GM23338 (cell line): ENCODE data around the gene ST6GALNAC1. TPM values are rescaled to one million over a fixed set of nuclear protein-coding genes. Genes with fewer than 3 reads are reported as not detected.

Source experiments
- ATAC-seq: fragments of 200-7000 bp; cut with Tn5 transposase; 3 replicates; pipeline ENCODE4 v1.9.1; 2020
- DNase-seq: peaks from one replicate; pipeline ENCODE4 v3.0.0-alpha.2; 2015; ENCODE audit warnings: low spot score
- H2AFZ ChIP-seq: fragments of 200-600 bp; sonication (generic); 2 replicates; pipeline ENCODE4 v1.8.0; 2016; ENCODE audit warnings: antibody characterized with exemption, mild to moderate bottlenecking, moderate library complexity
- H3F3A ChIP-seq: fragments of 200-600 bp; sonication (generic); replicated peaks from 2 replicates; pipeline ENCODE4 v1.8.0; 2017; ENCODE audit warnings: antibody characterized with exemption, mixed run types, low read depth
- H3K27ac ChIP-seq: fragments of 200-600 bp; sonication (generic); 2 replicates; pipeline ENCODE4 v1.6.1; 2016; ENCODE audit warnings: low read depth
- H3K27me3 ChIP-seq: fragments of 200-600 bp; sonication (generic); 2 replicates; pipeline ENCODE4 v1.8.0; 2016; ENCODE audit warnings: mild to moderate bottlenecking, mixed run types, moderate library complexity; ENCODE audit not compliant: insufficient read depth
- H3K36me3 ChIP-seq: fragments of 200-600 bp; sonication (generic); 2 replicates; pipeline ENCODE4 v1.8.0; 2016; ENCODE audit warnings: mild to moderate bottlenecking; ENCODE audit not compliant: insufficient read depth
- H3K4me1 ChIP-seq: fragments of 200-600 bp; sonication (generic); 2 replicates; pipeline ENCODE4 v1.8.0; 2016; ENCODE audit warnings: mild to moderate bottlenecking, moderate library complexity; ENCODE audit not compliant: insufficient read depth
- H3K4me2 ChIP-seq: fragments of 200-600 bp; sonication (generic); 2 replicates; pipeline ENCODE4 v1.7.1; 2017; ENCODE audit warnings: mixed run types
- H3K4me3 ChIP-seq: fragments of 200-600 bp; sonication (generic); 2 replicates; pipeline ENCODE4 v1.6.1; 2016; ENCODE audit warnings: mixed run types
- H3K79me2 ChIP-seq: fragments of 200-600 bp; sonication (generic); replicated peaks from 2 replicates; pipeline ENCODE4 v1.8.0; 2017; ENCODE audit warnings: mild to moderate bottlenecking; ENCODE audit not compliant: insufficient read depth
- H3K9me2 ChIP-seq: fragments of 200-600 bp; sonication (generic); 2 replicates; pipeline ENCODE4 v1.8.0; 2017; ENCODE audit not compliant: insufficient read depth
- H4K20me1 ChIP-seq: fragments of 200-600 bp; sonication (generic); replicated peaks from 2 replicates; pipeline ENCODE4 v1.8.0; 2017; ENCODE audit warnings: mild to moderate bottlenecking; ENCODE audit not compliant: insufficient read depth
- H3K27ac Mint-ChIP-seq: 2 replicates; pipeline ENCODE4 v1.8.0; 2020; ENCODE audit warnings: inconsistent platforms, mild to moderate bottlenecking, moderate library complexity, mixed read lengths
- H3K27me3 Mint-ChIP-seq: 3 replicates; pipeline ENCODE4 v1.8.0; 2022; ENCODE audit warnings: low read depth, mild to moderate bottlenecking, moderate library complexity, mixed read lengths, inconsistent platforms; ENCODE audit not compliant: insufficient read depth, poor library complexity
- H3K36me3 Mint-ChIP-seq: 3 replicates; pipeline ENCODE4 v1.8.0; 2021; ENCODE audit warnings: low read depth, mild to moderate bottlenecking, inconsistent platforms, moderate library complexity, mixed read lengths
- H3K4me1 Mint-ChIP-seq: 3 replicates; pipeline ENCODE4 v1.8.0; 2020; ENCODE audit warnings: mild to moderate bottlenecking, inconsistent platforms, mixed read lengths
- H3K4me3 Mint-ChIP-seq: 3 replicates; pipeline ENCODE4 v1.8.0; 2021; ENCODE audit warnings: moderate library complexity, mild to moderate bottlenecking, inconsistent platforms, mixed read lengths
- H3K9me3 Mint-ChIP-seq: 3 replicates; pipeline ENCODE4 v1.8.0; 2020; ENCODE audit warnings: moderate library complexity, mild to moderate bottlenecking, inconsistent platforms, mixed read lengths
- NANOG ChIP-seq: IDR thresholded peaks from 2 replicates; pipeline ENCODE4 v1.6.1; 2016; ENCODE audit warnings: antibody characterized with exemption, borderline replicate concordance
- POLR2AphosphoS5 ChIP-seq: IDR thresholded peaks from 2 replicates; pipeline ENCODE4 v1.6.1; 2016; ENCODE audit warnings: antibody characterized with exemption, low read depth
- REST ChIP-seq: IDR thresholded peaks from one replicate; pipeline ENCODE4 v1.6.1; 2018; ENCODE audit warnings: antibody characterized with exemption; ENCODE audit not compliant: unreplicated experiment
- STAT1 ChIP-seq: IDR thresholded peaks from one replicate; pipeline ENCODE4 v1.6.1; 2016; ENCODE audit warnings: antibody characterized with exemption; ENCODE audit not compliant: unreplicated experiment
- ZNF331 ChIP-seq: fragments of 250-450 bp; sonication (Bioruptor Pico); IDR thresholded peaks from 2 replicates; pipeline ENCODE4 v1.5.0; 2020; ENCODE audit warnings: low read depth, mild to moderate bottlenecking, moderate library complexity
- ZNF462 ChIP-seq: fragments of 250-450 bp; sonication (Bioruptor Pico); IDR thresholded peaks from 2 replicates; pipeline ENCODE4 v1.5.0; 2020; ENCODE audit warnings: mild to moderate bottlenecking, moderate library complexity
- polyA plus RNA-seq: library from polyadenylated mRNA; unstranded; fragments of >200 nt; fragmentation: Nextera tagmentation; extraction: Ambion mirVana; gene quantifications from 2 replicates; pipeline ENCODE4 v1.2.1, GENCODE V29; 2016
- total RNA-seq: library from RNA; depleted of rRNA; stranded (reverse); fragments of >200 nt; shearing (Covaris generic); gene quantifications from 2 replicates; pipeline ENCODE4 v1.2.3, GENCODE V29; 2014

ST6GALNAC1 gene
- total and polyA plus RNA-seq, 2 experiments from 2014 or later, result not detected

- ATAC-seq, result no peak
- Histone ChIP-seq H2AFZ (no peak overlapping the region), H3F3A (0 out of 2 replicates have a peak, but pooled peaks cover 12% of the 10 kb centered on the region), H3K27me3 (no peaks in the 10 kb centered on the region), H3K27ac (no peak overlapping the region), H3K4me3 (no peak overlapping the region), H3K36me3 (no peaks in the 10 kb centered on the region), H3K9me2 (peaks cover 2% of the 10 kb centered on the region; the same call in 1 of the 2 replicates), H3K4me1 (peaks cover 11% of the 10 kb centered on the region), H4K20me1 (no peaks in the 10 kb centered on the region), H3K4me2 (no peak overlapping the region), H3K79me2 (no peaks in the 10 kb centered on the region)
- H3K36me3 Mint-ChIP-seq, result no peaks in the 10 kb centered on the region
- peaks cover 10% of the 10 kb centered on the region for H3K27me3 Mint-ChIP-seq
- DNase-seq, result no peak
- no peak overlapping the region for H3K4me3 Mint-ChIP-seq
- H3K9me3 Mint-ChIP-seq, result no peaks in the 10 kb centered on the region
- peaks cover 14% of the 10 kb centered on the region for H3K4me1 Mint-ChIP-seq
- TF ChIP-seq POLR2AphosphoS5 (no peak), REST (no peak), STAT1 (no peak), NANOG (no peak), ZNF462 (CRISPR knock-in tag) (no peak), ZNF331 (CRISPR knock-in tag) (no peak)
- no peak overlapping the region for H3K27ac Mint-ChIP-seq
Measured at GRCh38 chr17:76674600-76674999, 31.0 kb upstream of the ST6GALNAC1 start.
